Skeletal muscle satellite cell (primary cell): ENCODE results near the gene PRKCE.

Experiments used
- H3K27me3 ChIP-seq: 2 replicates; pipeline ENCODE4 v1.7.0; 2013; ENCODE audit warnings: low read length; ENCODE audit not compliant: control insufficient read depth, insufficient read depth
- H3K36me3 ChIP-seq: 2 replicates; pipeline ENCODE4 v1.7.0; 2013; ENCODE audit warnings: mild to moderate bottlenecking, control low read depth, low read length; ENCODE audit not compliant: insufficient read depth
- H3K4me1 ChIP-seq: 2 replicates; pipeline ENCODE4 v1.7.0; 2013; ENCODE audit warnings: low read length; ENCODE audit not compliant: control insufficient read depth, insufficient read depth
- H3K4me2 ChIP-seq: 2 replicates; pipeline ENCODE4 v1.7.0; 2013; ENCODE audit warnings: mild to moderate bottlenecking, low read length
- H3K4me3 ChIP-seq: 2 replicates; pipeline ENCODE4 v1.7.0; 2013; ENCODE audit warnings: low read length
- H3K9ac ChIP-seq: 2 replicates; pipeline ENCODE4 v1.7.0; 2013; ENCODE audit warnings: mild to moderate bottlenecking, low read depth, low read length, moderate library complexity
- H3K9me3 ChIP-seq: replicated peaks from 2 replicates; pipeline ENCODE4 v1.7.0; 2013; ENCODE audit warnings: mild to moderate bottlenecking, control low read depth, low read length

PRKCE gene

GRCh38 chr2:45864121-45864520 is 212.6 kb downstream of the PRKCE start:
- H3K36me3 ChIP-seq, result no peaks in the 10 kb centered on the region
- no peaks in the 10 kb centered on the region for H3K9me3 ChIP-seq
- H3K4me1 ChIP-seq, result peaks cover 15% of the 10 kb centered on the region
- H3K4me2 ChIP-seq, result no peak overlapping the region
- H3K27me3 ChIP-seq, result no peaks in the 10 kb centered on the region
- no peak overlapping the region for H3K4me3 ChIP-seq
- H3K9ac ChIP-seq, result no peak overlapping the region

DNA sequence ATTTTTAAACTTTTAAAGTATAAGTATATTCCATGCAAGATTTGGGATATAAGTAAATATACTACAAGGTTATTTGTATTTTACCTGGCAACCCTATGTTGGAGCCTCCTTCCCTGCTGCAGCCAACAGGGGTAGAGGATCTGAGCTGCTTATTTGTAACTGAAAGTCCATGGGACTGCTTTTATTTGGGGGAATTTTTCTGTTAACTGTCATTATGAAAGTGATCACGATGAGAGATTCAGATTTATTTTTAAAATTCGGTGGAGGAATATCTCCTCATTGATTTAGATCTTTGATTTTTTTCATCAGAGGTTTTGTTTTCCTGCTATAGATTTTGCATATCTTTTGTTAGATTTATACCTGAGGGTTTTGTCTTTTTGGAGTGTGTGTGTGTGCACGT is 215.9 kb downstream of the PRKCE start:
- no peaks in the 10 kb centered on the region for H3K36me3 ChIP-seq
- H3K9me3 ChIP-seq, result no peaks in the 10 kb centered on the region
- no peaks in the 10 kb centered on the region for H3K27me3 ChIP-seq
- H3K4me2 ChIP-seq, result no peak overlapping the region
- H3K9ac ChIP-seq, result no peak overlapping the region
- no peak overlapping the region for H3K4me3 ChIP-seq
- peaks cover 13% of the 10 kb centered on the region for H3K4me1 ChIP-seq

- no peaks in the 10 kb centered on the region for H3K9me3 ChIP-seq
Measured at GRCh38 chr2:45867800-45868199, 216.3 kb downstream of the PRKCE start.

DNA sequence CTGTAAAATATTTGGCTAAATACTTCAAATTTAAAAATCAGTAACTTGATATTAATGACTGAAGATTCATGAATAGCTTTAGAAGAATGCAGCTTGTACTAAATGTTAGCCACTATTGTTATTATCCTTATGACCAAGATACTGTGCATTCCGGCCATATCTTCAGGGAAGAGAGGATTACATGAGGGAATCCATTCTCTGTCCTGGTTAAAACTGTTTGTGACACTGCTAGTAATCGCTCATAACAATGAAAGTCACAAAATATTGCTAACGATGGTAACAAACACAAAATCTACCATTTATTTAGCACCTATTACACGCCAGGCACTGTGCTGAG is 217.7 kb downstream of the PRKCE start:
- Histone ChIP-seq H3K4me3 (no peak overlapping the region), H3K9ac (no peak overlapping the region), H3K9me3 (no peaks in the 10 kb centered on the region), H3K4me1 (peaks cover 15% of the 10 kb centered on the region), H3K36me3 (no peaks in the 10 kb centered on the region), H3K4me2 (peak overlapping the region; percentile 57), H3K27me3 (no peaks in the 10 kb centered on the region)

More at GRCh38 chr2:45867800-45868199, 216.3 kb downstream of the PRKCE start:
- Histone ChIP-seq H3K4me3 (no peak overlapping the region), H3K4me2 (no peak overlapping the region), H3K27me3 (no peaks in the 10 kb centered on the region), H3K4me1 (peaks cover 15% of the 10 kb centered on the region), H3K9ac (no peak overlapping the region), H3K36me3 (no peaks in the 10 kb centered on the region)

DNA sequence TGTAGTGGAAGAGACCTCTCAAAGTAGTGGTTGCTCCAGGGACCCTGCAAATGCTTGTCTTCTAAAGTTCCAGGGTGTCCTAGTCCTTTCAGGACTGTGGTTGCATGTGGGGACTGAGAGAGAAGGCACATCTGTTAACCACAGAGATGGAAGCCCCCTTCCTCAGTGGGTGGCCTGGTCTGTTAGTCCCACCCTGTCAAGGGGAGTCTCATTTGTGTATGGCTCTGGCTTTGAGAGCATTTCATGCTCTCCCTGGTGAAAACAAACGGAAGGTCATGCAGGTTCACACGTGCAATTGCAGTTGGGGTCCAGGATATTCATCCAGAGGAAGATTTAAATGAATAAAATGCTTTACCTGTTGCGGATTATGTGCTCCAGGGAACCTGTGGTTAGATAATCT is 219.6 kb downstream of the PRKCE start:
- Histone ChIP-seq H3K9ac (no peak overlapping the region), H3K4me2 (no peak overlapping the region), H3K4me1 (peaks cover 15% of the 10 kb centered on the region), H3K36me3 (no peaks in the 10 kb centered on the region), H3K9me3 (no peaks in the 10 kb centered on the region), H3K27me3 (no peaks in the 10 kb centered on the region), H3K4me3 (no peak overlapping the region)

DNA sequence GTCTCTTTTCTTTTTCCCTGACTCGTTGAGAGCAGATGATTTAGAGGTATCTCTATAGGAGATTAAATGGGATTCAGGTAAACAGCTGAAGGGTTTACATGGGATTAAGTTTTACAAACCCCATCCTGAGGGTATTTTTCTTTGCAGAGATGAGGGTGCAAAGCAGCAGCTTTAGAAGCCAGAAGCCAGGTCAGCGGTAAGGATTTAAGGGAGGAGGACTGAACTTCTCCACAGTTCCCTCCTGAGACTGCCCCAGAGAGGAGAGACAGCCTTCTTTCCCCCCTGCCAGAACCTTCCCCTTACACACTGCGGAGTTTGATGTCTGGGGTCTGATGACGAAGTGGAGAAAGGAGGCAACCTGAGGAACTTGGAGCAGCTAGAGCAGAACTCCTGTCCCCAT is 220.1 kb downstream of the PRKCE start:
- no peak overlapping the region for H3K4me2 ChIP-seq

DNA sequence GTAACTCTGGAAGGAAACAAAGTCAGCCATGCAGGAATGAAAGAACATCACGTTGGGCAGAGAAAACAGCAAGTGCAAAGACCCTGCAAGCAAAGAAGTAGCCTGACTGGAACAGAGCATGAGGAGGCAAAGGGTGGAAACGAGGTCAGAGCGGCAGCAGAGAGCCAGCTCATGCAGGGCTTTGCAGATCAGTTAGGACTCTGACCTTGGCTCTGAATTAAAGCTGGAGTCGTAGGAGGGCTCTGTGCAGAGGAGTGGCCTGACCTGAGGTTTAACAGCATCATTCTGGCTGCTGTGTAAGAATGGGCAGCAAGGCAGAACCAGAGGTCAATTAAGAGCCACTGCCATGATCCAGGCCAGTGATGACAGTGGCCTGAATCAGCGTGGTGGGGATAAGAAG is 220.7 kb downstream of the PRKCE start:
- Histone ChIP-seq H3K36me3 (no peaks in the 10 kb centered on the region), H3K9me3 (no peaks in the 10 kb centered on the region), H3K4me1 (peaks cover 15% of the 10 kb centered on the region), H3K27me3 (no peaks in the 10 kb centered on the region), H3K4me3 (no peak overlapping the region), H3K9ac (no peak overlapping the region), H3K4me2 (no peak overlapping the region)

More for the DNA sequence above, 220.1 kb downstream of the PRKCE start:
- no peak overlapping the region for H3K4me3 ChIP-seq
- H3K9ac ChIP-seq, result no peak overlapping the region
- no peaks in the 10 kb centered on the region for H3K9me3 ChIP-seq
- H3K4me1 ChIP-seq, result peaks cover 15% of the 10 kb centered on the region
- H3K36me3 ChIP-seq, result no peaks in the 10 kb centered on the region
- no peaks in the 10 kb centered on the region for H3K27me3 ChIP-seq

DNA sequence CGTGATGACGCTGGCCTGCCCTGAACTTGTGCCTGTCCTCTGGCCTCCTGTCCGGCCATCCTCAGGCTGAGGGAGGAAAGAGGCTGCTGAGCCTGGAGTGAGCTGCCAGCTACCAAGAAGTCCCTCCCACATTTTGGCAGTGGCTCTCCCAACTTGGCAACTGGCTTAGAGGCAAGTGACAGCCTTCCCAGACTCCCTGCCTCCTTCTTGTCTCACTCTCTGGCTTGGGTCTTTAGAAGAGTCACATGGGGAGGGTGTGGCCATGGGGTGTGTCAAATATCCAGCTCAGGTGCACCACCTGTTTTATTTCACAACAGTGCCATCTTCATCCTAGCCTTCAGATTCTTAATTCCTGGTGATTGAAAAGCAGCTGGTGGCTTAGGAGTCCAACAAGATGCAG is 222.9 kb downstream of the PRKCE start:
- Histone ChIP-seq H3K9ac (no peak overlapping the region), H3K4me1 (peaks cover 9% of the 10 kb centered on the region), H3K4me2 (no peak overlapping the region), H3K27me3 (no peaks in the 10 kb centered on the region), H3K9me3 (no peaks in the 10 kb centered on the region), H3K36me3 (no peaks in the 10 kb centered on the region), H3K4me3 (no peak overlapping the region)

- Histone ChIP-seq H3K4me2 (no peak overlapping the region), H3K27me3 (no peaks in the 10 kb centered on the region), H3K4me1 (peaks cover 8% of the 10 kb centered on the region), H3K36me3 (no peaks in the 10 kb centered on the region), H3K9ac (no peak overlapping the region), H3K9me3 (no peaks in the 10 kb centered on the region), H3K4me3 (no peak overlapping the region)
Measured at GRCh38 chr2:45876611-45877010, 225.1 kb downstream of the PRKCE start.

- H3K9me3 ChIP-seq, result no peaks in the 10 kb centered on the region
Measured at GRCh38 chr2:45879406-45879805, 227.9 kb downstream of the PRKCE start.

DNA sequence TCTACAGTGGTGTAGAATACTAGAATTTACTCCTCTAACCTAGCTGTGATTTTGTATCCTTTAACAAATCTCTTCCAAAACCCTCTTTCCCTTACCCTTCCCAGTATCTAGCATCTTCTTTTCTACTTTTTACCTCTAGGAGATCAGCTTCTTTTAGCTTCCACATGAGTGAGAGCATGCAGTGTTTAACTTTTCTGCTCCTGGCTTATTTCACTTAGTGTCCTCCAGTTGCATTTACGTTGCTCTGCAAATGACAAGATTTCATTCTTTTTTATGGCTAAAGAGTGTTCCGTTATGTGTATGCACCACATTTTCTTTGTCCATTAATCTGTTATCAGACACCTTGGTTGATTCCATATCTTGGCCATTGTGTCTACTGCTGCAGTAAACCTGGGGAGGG is 228.5 kb downstream of the PRKCE start:
- H3K9ac ChIP-seq, result no peak overlapping the region
- no peak overlapping the region for H3K4me3 ChIP-seq
- no peaks in the 10 kb centered on the region for H3K27me3 ChIP-seq
- H3K4me2 ChIP-seq, result no peak overlapping the region
- no peaks in the 10 kb centered on the region for H3K36me3 ChIP-seq
- H3K4me1 ChIP-seq, result no peaks in the 10 kb centered on the region
- H3K9me3 ChIP-seq, result no peaks in the 10 kb centered on the region

More at GRCh38 chr2:45879406-45879805, 227.9 kb downstream of the PRKCE start:
- Histone ChIP-seq H3K4me3 (no peak overlapping the region), H3K27me3 (no peaks in the 10 kb centered on the region), H3K9ac (no peak overlapping the region), H3K4me1 (no peaks in the 10 kb centered on the region), H3K4me2 (no peak overlapping the region), H3K36me3 (no peaks in the 10 kb centered on the region)

DNA sequence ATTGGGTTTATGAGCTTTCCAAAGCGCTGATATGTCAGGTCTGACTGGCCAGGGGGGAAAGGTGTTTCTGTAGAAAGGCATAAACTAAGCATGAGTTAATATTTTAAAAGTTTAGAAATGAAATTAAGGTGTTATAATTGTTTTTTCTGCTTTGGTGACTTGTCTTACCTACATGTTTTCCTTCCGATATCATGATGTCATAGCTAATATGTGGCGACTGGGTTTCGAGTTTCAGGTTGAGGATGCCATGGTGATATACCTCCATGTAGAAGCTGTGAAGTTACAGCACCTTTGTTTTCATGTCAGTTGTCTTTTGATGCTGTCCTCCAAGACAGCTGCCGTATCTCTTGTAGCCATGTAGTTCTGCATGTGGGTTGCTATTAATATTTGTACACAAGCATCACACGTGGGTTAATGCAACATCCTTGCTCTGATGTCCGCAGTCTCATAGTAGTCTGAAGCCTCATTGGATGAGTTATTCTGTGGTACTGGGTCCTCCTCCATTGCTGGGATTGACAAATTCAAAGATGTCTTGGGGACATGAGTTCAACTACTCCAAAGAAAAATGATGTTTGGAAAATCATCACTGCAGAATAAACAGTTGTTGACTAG is 230.6 kb downstream of the PRKCE start:
- H3K9me3 ChIP-seq, result no peaks in the 10 kb centered on the region
- no peaks in the 10 kb centered on the region for H3K27me3 ChIP-seq
- no peak overlapping the region for H3K4me2 ChIP-seq
- H3K4me1 ChIP-seq, result no peaks in the 10 kb centered on the region
- H3K4me3 ChIP-seq, result no peak overlapping the region
- H3K36me3 ChIP-seq, result no peaks in the 10 kb centered on the region
- no peak overlapping the region for H3K9ac ChIP-seq
